ENCODE data around the gene SELPLG. TPM values are rescaled to one million over a fixed set of nuclear protein-coding genes. Genes with fewer than 3 reads are reported as not detected.

SELPLG gene
- total RNA-seq, 1 donor from 2014 or later: 0.07 TPM

- no peak for DNase-seq (ENCODE audit: low read depth, low spot score)
Observed at GRCh38 chr12:108605000-108605689, 28.5 kb downstream of the SELPLG start.

GRCh38 chr12:108604208-108604941 lies 29.3 kb downstream of the SELPLG start:
- no peak for DNase-seq (ENCODE audit: low read depth, low spot score)

GRCh38 chr12:108603743-108604142 lies 30.0 kb downstream of the SELPLG start:
- DNase-seq (ENCODE audit: low read depth, low spot score): no peak

- DNase-seq (ENCODE audit: low read depth, low spot score): no peak
Observed at GRCh38 chr12:108602976-108603704, 30.6 kb downstream of the SELPLG start.

- DNase-seq (ENCODE audit: low read depth, low spot score): no peak
Observed at GRCh38 chr12:108602209-108602705, 31.4 kb downstream of the SELPLG start.

- DNase-seq (ENCODE audit: low read depth, low spot score): no peak
Observed at GRCh38 chr12:108600702-108601007, 33.0 kb downstream of the SELPLG start.

GRCh38 chr12:108599948-108600701 lies 33.6 kb downstream of the SELPLG start:
- no peak for DNase-seq (ENCODE audit: low read depth, low spot score)

- no peak for DNase-seq (ENCODE audit: low read depth, low spot score)
Observed at GRCh38 chr12:108599541-108599940, 34.2 kb downstream of the SELPLG start.

- DNase-seq (ENCODE audit: low read depth, low spot score): no peak
Observed at GRCh38 chr12:108598553-108599250, 35.0 kb downstream of the SELPLG start.

- DNase-seq (ENCODE audit: low read depth, low spot score): no peak
Observed at GRCh38 chr12:108597559-108598471, 35.9 kb downstream of the SELPLG start, which contains the start of gene TMEM119. TMEM119 (minus strand) TSS chr12:108598084; CDS start chr12:108592383, 5,701 bp downstream.

- no peak for DNase-seq (ENCODE audit: low read depth, low spot score)
Observed at GRCh38 chr12:108596854-108597558, 36.7 kb downstream of the SELPLG start.

GRCh38 chr12:108595711-108596647 lies 37.7 kb downstream of the SELPLG start:
- no peak for DNase-seq (ENCODE audit: low read depth, low spot score)

- no peak for DNase-seq (ENCODE audit: low read depth, low spot score)
Observed at GRCh38 chr12:108594960-108595710, 38.6 kb downstream of the SELPLG start.

- DNase-seq (ENCODE audit: low read depth, low spot score): no peak
Observed at GRCh38 chr12:108594323-108594903, 39.3 kb downstream of the SELPLG start.

- DNase-seq (ENCODE audit: low read depth, low spot score): no peak
Observed at GRCh38 chr12:108592033-108592909, 41.4 kb downstream of the SELPLG start.
